Mucosa of descending colon (tissue), 3 donors: ENCODE data around the gene ARL6IP5. TPM values are rescaled to one million over a fixed set of nuclear protein-coding genes. Genes with fewer than 3 reads are reported as not detected.

Experiments
- ATAC-seq: fragments of 200-7000 bp; cut with Tn5 transposase; one replicate; pipeline ENCODE4 v1.9.1; 2020; ENCODE audit warnings: mild to moderate bottlenecking, moderate library complexity
- DNase-seq, 3 donors: peaks; one replicate each; pipeline ENCODE4 v3.0.0-alpha.2; 2020
- H3K36me3 ChIP-seq: fragments of 200-600 bp; one replicate; pipeline ENCODE4 v1.8.0; 2021; ENCODE audit warnings: low read depth, mild to moderate bottlenecking
- H3K4me1 ChIP-seq: fragments of 200-600 bp; one replicate; pipeline ENCODE4 v1.8.0; 2021; ENCODE audit warnings: low read depth, mild to moderate bottlenecking
- H3K4me3 ChIP-seq: fragments of 200-600 bp; one replicate; pipeline ENCODE4 v1.8.0; 2021; ENCODE audit warnings: mild to moderate bottlenecking
- H3K9me3 ChIP-seq: fragments of 200-600 bp; one replicate; pipeline ENCODE4 v1.8.0; 2021; ENCODE audit warnings: mild to moderate bottlenecking
- intact Hi-C, 2 donors: fragments of 100-400 bp; cut with DNase I in 1 of 2; cut with micrococcal nuclease in 1 of 2; formaldehyde crosslinking; loops; one replicate each; pipeline versions ENCODE4 v1.11.0 to v1.11.1; 2022; cut with DNase I, micrococcal nuclease
- total RNA-seq, 3 donors: library from RNA; stranded (reverse); fragmentation: NEBNext Ultra II Directional in 2 of 3; extraction: Animal tissue kit (Norgen Biotek cat#: 25700) in 2 of 3; gene quantifications; one replicate each; pipeline versions ENCODE4 v1.2.1 to v1.2.4, GENCODE V29; 2021 to 2023
- TF ChIP-seq, protein P1 (sequence below): fragments of 200-600 bp; IDR thresholded peaks from one replicate; pipeline ENCODE4 v1.8.0; 2022; ENCODE audit warnings: antibody characterized with exemption, mild to moderate bottlenecking
- donor health status: DM: no; HTN: no; CAD: no; lungs with moderate emphysema.
- donor health status: DM: no; HTN: no; CAD: no.
- donor health status: DM: no; HTN: yes; CAD: no.

The ARL6IP5 gene
- total RNA-seq, 3 donors from 2014 or later: 111 to 129 (median 119) TPM

DNA sequence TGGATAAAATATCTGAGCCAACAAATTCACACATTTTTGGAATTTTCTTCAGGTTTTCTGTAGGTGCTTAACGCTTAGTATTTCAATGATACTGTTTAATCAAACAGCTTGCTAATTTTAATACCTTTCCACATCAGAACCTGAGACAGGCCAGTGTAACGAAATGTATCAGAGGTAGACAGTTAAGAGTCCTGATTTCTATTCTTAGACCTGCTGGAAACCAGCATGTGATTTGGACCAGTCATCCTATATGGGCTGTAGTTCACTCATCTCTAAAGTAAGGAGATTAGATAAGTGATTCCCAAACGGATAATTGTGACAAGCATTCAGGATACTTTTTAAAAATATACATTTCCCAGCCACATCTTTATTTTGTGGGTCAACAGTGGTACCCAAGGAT is 18.4 kb downstream of the ARL6IP5 start:
- Histone ChIP-seq H3K9me3 (no peaks in the 10 kb centered on the region), H3K4me3 (no peak overlapping the region), H3K4me1 (no peaks in the 10 kb centered on the region), H3K36me3 (no peaks in the 10 kb centered on the region)
- TF ChIP-seq, protein P1, sequence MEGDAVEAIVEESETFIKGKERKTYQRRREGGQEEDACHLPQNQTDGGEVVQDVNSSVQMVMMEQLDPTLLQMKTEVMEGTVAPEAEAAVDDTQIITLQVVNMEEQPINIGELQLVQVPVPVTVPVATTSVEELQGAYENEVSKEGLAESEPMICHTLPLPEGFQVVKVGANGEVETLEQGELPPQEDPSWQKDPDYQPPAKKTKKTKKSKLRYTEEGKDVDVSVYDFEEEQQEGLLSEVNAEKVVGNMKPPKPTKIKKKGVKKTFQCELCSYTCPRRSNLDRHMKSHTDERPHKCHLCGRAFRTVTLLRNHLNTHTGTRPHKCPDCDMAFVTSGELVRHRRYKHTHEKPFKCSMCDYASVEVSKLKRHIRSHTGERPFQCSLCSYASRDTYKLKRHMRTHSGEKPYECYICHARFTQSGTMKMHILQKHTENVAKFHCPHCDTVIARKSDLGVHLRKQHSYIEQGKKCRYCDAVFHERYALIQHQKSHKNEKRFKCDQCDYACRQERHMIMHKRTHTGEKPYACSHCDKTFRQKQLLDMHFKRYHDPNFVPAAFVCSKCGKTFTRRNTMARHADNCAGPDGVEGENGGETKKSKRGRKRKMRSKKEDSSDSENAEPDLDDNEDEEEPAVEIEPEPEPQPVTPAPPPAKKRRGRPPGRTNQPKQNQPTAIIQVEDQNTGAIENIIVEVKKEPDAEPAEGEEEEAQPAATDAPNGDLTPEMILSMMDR: no peak
- no peak for ATAC-seq
- no peak for DNase-seq
- intact Hi-C loops: no loop called here

DNA sequence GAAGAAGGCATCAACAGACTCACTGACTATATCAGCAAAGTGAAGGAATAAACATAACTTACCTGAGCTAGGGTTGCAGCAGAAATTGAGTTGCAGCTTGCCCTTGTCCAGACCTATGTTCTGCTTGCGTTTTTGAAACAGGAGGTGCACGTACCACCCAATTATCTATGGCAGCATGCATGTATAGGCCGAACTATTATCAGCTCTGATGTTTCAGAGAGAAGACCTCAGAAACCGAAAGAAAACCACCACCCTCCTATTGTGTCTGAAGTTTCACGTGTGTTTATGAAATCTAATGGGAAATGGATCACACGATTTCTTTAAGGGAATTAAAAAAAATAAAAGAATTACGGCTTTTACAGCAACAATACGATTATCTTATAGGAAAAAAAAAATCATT is 19.8 kb downstream of the ARL6IP5 start:
- ATAC-seq (no peak), DNase-seq (no peak)
- H3K4me1 ChIP-seq: no peaks in the 10 kb centered on the region
- no peak overlapping the region for H3K4me3 ChIP-seq
- TF ChIP-seq, protein P1: no peak
- no peaks in the 10 kb centered on the region for H3K36me3 ChIP-seq
- intact Hi-C loops: no loop called here
- H3K9me3 ChIP-seq: no peaks in the 10 kb centered on the region

DNA sequence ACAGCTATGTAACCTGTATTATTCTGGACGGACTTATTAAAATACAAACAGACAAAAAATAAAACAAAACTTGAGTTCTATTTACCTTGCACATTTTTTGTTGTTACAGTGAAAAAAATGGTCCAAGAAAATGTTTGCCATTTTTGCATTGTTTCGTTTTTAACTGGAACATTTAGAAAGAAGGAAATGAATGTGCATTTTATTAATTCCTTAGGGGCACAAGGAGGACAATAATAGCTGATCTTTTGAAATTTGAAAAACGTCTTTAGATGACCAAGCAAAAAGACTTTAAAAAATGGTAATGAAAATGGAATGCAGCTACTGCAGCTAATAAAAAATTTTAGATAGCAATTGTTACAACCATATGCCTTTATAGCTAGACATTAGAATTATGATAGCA is 20.6 kb downstream of the ARL6IP5 start:
- H3K4me1 ChIP-seq: no peaks in the 10 kb centered on the region
- H3K4me3 ChIP-seq: no peak overlapping the region
- TF ChIP-seq, protein P1: no peak
- H3K9me3 ChIP-seq: no peaks in the 10 kb centered on the region
- no peaks in the 10 kb centered on the region for H3K36me3 ChIP-seq
- ATAC-seq (no peak), DNase-seq (no peak)
- intact Hi-C loops: no loop called here

DNA sequence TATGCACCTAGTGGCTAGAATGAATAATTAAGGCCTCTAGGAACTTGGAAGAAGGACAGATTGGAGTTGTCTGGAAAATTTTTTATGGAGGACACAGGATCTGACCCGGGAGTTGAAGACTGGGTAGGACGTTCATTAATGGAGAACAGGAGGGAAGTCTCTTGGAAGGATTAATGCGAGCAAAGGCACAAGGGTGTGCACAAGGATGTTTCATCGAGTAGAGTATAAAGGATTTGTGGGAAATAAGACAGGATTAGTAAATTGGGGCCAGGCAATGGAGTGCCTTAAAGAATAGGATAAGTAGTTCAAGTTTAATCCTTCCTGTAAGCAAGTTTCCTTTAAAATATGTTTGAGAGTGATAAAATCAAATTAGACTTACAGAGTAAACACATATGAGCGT is 23.1 kb downstream of the ARL6IP5 start:
- TF ChIP-seq, protein P1: no peak
- H3K4me3 ChIP-seq: no peak overlapping the region
- ATAC-seq: no peak
- no peaks in the 10 kb centered on the region for H3K4me1 ChIP-seq
- H3K36me3 ChIP-seq: no peaks in the 10 kb centered on the region
- intact Hi-C loops: no loop called here
- no peak for DNase-seq
- no peaks in the 10 kb centered on the region for H3K9me3 ChIP-seq

DNA sequence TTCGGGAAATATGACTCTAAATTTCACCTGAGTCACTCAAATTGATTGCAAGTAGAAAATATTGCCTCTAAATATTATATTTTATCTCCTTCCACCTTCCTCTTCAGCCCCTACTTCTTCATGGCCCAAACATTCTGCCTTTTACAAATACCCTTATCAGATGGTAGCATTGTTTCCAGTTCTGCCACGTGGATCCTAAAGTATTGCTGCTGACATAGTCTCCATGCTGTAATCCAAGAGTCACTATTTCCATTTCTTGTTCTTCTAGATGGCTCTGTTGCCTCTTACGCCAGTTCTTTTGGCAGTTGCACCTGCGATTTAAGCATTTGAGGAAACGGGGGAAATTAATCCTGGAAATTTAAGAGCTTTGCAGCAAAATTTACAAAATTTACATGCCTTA is 24.1 kb downstream of the ARL6IP5 start:
- H3K4me3 ChIP-seq: no peak overlapping the region
- DNase-seq (no peak), ATAC-seq (no peak)
- TF ChIP-seq, protein P1: no peak
- H3K9me3 ChIP-seq: no peaks in the 10 kb centered on the region
- intact Hi-C loops: no loop called here
- H3K4me1 ChIP-seq: no peaks in the 10 kb centered on the region
- H3K36me3 ChIP-seq: no peaks in the 10 kb centered on the region

DNA sequence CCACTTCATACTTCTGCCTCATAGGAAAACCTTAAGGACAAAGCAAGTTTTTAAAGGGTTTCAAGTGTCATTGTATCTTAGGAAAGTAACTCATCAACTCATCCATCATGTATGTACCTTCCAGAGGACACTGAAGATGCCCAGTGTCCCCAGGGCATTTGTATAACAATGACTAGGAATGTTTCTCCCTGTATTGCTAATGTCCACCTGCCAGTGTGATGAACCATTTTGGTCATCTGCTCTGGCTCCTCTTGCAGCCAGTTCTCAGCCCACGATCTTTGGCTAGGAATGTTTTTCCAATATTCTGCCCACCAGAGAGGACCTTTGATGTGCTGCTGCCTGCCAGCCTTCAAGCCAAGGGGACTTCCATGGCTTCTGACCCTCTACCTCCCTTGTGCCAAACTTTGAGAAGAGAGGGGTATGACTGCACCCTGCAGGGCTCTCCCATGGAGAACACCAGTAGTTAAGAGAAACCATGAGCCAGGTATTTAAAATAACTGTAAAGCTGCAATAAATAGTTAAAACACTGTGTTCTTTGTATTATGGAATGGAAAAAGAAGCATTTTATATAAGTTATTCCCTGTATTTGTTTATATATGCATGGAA is 26.3 kb downstream of the ARL6IP5 start:
- no peaks in the 10 kb centered on the region for H3K36me3 ChIP-seq
- TF ChIP-seq, protein P1: no peak
- no peaks in the 10 kb centered on the region for H3K9me3 ChIP-seq
- no peaks in the 10 kb centered on the region for H3K4me1 ChIP-seq
- DNase-seq: no peak
- ATAC-seq: no peak
- H3K4me3 ChIP-seq: no peak overlapping the region
- intact Hi-C loops: no loop called here
